Liver (tissue), 9 donors: Measurements from ENCODE around the gene NOS1AP. TPM values are rescaled to one million over a fixed set of nuclear protein-coding genes. Genes with fewer than 3 reads are reported as not detected.

Experiments used
- DNase-seq: peaks from one replicate; pipeline ENCODE4 v3.0.0-alpha.2; 2017; ENCODE audit warnings: low spot score
- H3K27ac ChIP-seq, 2 donors: one replicate each; pipeline ENCODE4 v1.7.0; 2013; ENCODE audit warnings: inconsistent platforms in 2 of 2, low read length in 2 of 2, control low read depth in 1 of 2, low read depth in 1 of 2, mild to moderate bottlenecking in 1 of 2
- H3K27me3 ChIP-seq, 4 donors: one replicate each; pipeline versions ENCODE4 v1.6.1 to v1.7.0; 2013; ENCODE audit warnings: low read length in 3 of 4, inconsistent platforms in 1 of 4, mild to moderate bottlenecking in 1 of 4, moderate library complexity in 1 of 4; ENCODE audit not compliant: control insufficient read depth in 4 of 4, insufficient read depth in 4 of 4
- H3K36me3 ChIP-seq, 4 donors: one replicate each; pipeline versions ENCODE4 v1.6.1 to v1.7.0; 2013; ENCODE audit warnings: low read length in 3 of 4, mild to moderate bottlenecking in 3 of 4, low read depth in 1 of 4, moderate library complexity in 1 of 4; ENCODE audit not compliant: control insufficient read depth in 4 of 4, insufficient read depth in 3 of 4
- H3K4me1 ChIP-seq, 4 donors: one replicate each; pipeline versions ENCODE4 v1.6.1 to v1.7.0; 2013; ENCODE audit warnings: low read length in 3 of 4, mild to moderate bottlenecking in 3 of 4, moderate library complexity in 1 of 4; ENCODE audit not compliant: control insufficient read depth in 4 of 4, insufficient read depth in 4 of 4
- H3K4me3 ChIP-seq, 3 donors: one replicate each; pipeline versions ENCODE4 v1.6.1 to v1.7.0; 2013; ENCODE audit warnings: low read length in 3 of 3, control low read depth in 1 of 3, low read depth in 1 of 3, mild to moderate bottlenecking in 1 of 3
- H3K9ac ChIP-seq, 2 donors: one replicate each; pipeline ENCODE4 v1.7.0; 2013; ENCODE audit warnings: low read length in 2 of 2, mild to moderate bottlenecking in 2 of 2, moderate library complexity in 2 of 2, control low read depth in 1 of 2, low read depth in 1 of 2
- H3K9me3 ChIP-seq, 4 donors: one replicate each; pipeline versions ENCODE4 v1.6.1 to v1.7.0; 2013; ENCODE audit warnings: low read length in 3 of 4; ENCODE audit not compliant: control insufficient read depth in 4 of 4
- CTCF ChIP-seq: fragments of 150-350 bp; IDR thresholded peaks from 2 replicates; pipeline ENCODE4 v1.5.1; 2017; ENCODE audit warnings: improper control_type of control experiment, low read depth, low read length; ENCODE audit not compliant: missing input control
- EGR1 ChIP-seq, 2 donors: IDR thresholded peaks; 2 replicates each; pipeline ENCODE4 v1.6.1; 2016 to 2018; ENCODE audit warnings: antibody characterized with exemption in 2 of 2, low read depth in 2 of 2
- FOXA1 ChIP-seq: IDR thresholded peaks from 2 replicates; pipeline ENCODE4 v1.6.1; 2016; ENCODE audit warnings: antibody characterized with exemption
- FOXA2 ChIP-seq: IDR thresholded peaks from 2 replicates; pipeline ENCODE4 v1.6.1; 2016; ENCODE audit warnings: antibody characterized with exemption
- HNF4A ChIP-seq, 2 donors: conservative IDR thresholded peaks; 2 replicates each; pipeline ENCODE4 v1.6.1; 2016; ENCODE audit warnings: antibody characterized with exemption in 2 of 2, mild to moderate bottlenecking in 2 of 2
- HNF4G ChIP-seq: IDR thresholded peaks from 2 replicates; pipeline ENCODE4 v1.6.1; 2016; ENCODE audit warnings: antibody characterized with exemption
- JUND ChIP-seq, 2 donors: IDR thresholded peaks; 2 replicates each; pipeline ENCODE4 v1.6.1; 2016; ENCODE audit warnings: antibody characterized with exemption in 2 of 2
- MAX ChIP-seq: IDR thresholded peaks from 2 replicates; pipeline ENCODE4 v1.6.1; 2016; ENCODE audit warnings: antibody characterized with exemption
- NR2F2 ChIP-seq: IDR thresholded peaks from 2 replicates; pipeline ENCODE4 v1.6.1; 2016; ENCODE audit warnings: antibody characterized with exemption
- RAD21 ChIP-seq, 2 donors: IDR thresholded peaks; 2 replicates each; pipeline ENCODE4 v1.6.1; 2016; ENCODE audit warnings: antibody characterized with exemption in 2 of 2, mild to moderate bottlenecking in 2 of 2
- REST ChIP-seq: IDR thresholded peaks from 2 replicates; pipeline ENCODE4 v1.6.1; 2016; ENCODE audit warnings: antibody characterized with exemption, mild to moderate bottlenecking
- RXRA ChIP-seq, 2 donors: IDR thresholded peaks; 2 replicates each; pipeline ENCODE4 v1.6.1; 2017 to 2018; ENCODE audit warnings: antibody characterized with exemption in 2 of 2, mild to moderate bottlenecking in 1 of 2
- SP1 ChIP-seq: IDR thresholded peaks from 2 replicates; pipeline ENCODE4 v1.6.1; 2018; ENCODE audit warnings: antibody characterized with exemption, mild to moderate bottlenecking
- TAF1 ChIP-seq: conservative IDR thresholded peaks from 2 replicates; pipeline ENCODE4 v1.6.1; 2016; ENCODE audit warnings: antibody characterized with exemption, mild to moderate bottlenecking
- YY1 ChIP-seq: IDR thresholded peaks from 2 replicates; pipeline ENCODE4 v1.6.1; 2016; ENCODE audit warnings: antibody characterized with exemption, mild to moderate bottlenecking
- WGBS: extraction: QIAGEN DNeasy Blood & Tissue Kit; methylation state at CpG from one replicate; pipeline ENCODE4 v1.1.7; 2013; 5-methylcytosine and 5-hydroxymethylcytosine counted together
- polyA plus RNA-seq, 2 donors: library from polyadenylated mRNA; stranded (reverse) in 1 of 2; unstranded in 1 of 2; fragments of 200-250 nt in 1 of 2; fragments of >200 nt in 1 of 2; fragmentation: Nextera tagmentation in 1 of 2; extraction: Ambion mirVana in 1 of 2; gene quantifications; one replicate each; pipeline versions ENCODE4 v1.2.1 to v1.2.3, GENCODE V29; 2013 to 2015
- total RNA-seq, 2 donors: library from RNA; depleted of rRNA; stranded (reverse); fragments of >200 nt; gene quantifications; one replicate each; pipeline ENCODE4 v1.2.3, GENCODE V29; 2014
- TF ChIP-seq, protein P1 (sequence below): IDR thresholded peaks from 2 replicates; pipeline ENCODE4 v1.6.1; 2016; ENCODE audit warnings: antibody characterized with exemption
- TF ChIP-seq, protein P2 (sequence below): IDR thresholded peaks from 2 replicates; pipeline ENCODE4 v1.6.1; 2016; ENCODE audit warnings: antibody characterized with exemption
- donor health status: healthy.
- donor health status: healthy.
- donor health status: healthy.
- donor health status: healthy.
- donor health status: healthy.

The NOS1AP gene
- total and polyA plus RNA-seq, 4 donors = 1.4 to 13.0 (median 4.5) TPM

DNA sequence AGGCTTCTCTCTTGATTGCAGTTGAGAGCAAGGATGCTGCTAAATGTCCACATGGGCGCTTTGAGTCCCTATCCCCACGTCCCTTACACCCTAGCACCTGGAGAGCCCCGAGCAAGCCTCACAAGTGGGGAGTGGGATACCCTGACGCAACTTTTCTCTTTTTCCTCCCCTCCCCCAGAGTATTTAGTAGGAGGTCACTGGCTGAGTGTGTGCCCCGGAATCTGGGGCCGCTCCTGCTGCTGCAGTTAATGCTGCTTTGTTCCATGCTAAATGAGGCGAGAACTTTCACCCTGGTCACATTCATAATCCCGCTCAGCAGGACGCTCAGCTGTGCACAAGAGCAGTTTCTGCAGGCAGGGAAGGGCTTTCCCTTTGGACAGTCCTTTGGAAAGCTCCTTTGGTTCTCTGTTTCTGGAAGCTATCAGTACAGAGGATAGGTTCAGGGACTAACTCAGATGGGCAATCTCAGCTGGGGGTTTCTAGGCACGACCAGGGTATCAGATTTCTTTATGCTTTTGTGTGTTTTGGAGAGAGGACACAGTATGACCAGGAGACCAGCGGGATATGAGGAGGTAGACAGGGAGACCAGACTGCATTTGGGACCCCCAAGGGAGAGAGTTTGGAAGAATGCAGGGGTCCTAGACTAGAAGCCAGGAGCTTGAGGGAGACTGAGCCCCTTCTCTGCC lies 75.9 kb downstream of the NOS1AP start:
- H3K27ac ChIP-seq = no peak overlapping the region
- DNase-seq = no peak
- 85% methylated on average over 11 of the region's 11 CpGs for WGBS
- TF ChIP-seq RAD21 (IDR thresholded peaks at IDR 0.05) (no peak), NR2F2 (no peak), REST (no peak), FOXA2 (no peak), RXRA (IDR thresholded peaks at IDR 0.05) (no peak), EGR1 (IDR thresholded peaks at IDR 0.05; ENCODE audit: low read depth in 2 of 2) (no peak), FOXA1 (no peak), TAF1 (no peak), HNF4G (no peak), SP1 (no peak), JUND (IDR thresholded peaks at IDR 0.05) (no peak), YY1 (no peak), HNF4A (conservative IDR thresholded peaks at IDR 0.05) (no peak)
- TF ChIP-seq, protein P1, sequence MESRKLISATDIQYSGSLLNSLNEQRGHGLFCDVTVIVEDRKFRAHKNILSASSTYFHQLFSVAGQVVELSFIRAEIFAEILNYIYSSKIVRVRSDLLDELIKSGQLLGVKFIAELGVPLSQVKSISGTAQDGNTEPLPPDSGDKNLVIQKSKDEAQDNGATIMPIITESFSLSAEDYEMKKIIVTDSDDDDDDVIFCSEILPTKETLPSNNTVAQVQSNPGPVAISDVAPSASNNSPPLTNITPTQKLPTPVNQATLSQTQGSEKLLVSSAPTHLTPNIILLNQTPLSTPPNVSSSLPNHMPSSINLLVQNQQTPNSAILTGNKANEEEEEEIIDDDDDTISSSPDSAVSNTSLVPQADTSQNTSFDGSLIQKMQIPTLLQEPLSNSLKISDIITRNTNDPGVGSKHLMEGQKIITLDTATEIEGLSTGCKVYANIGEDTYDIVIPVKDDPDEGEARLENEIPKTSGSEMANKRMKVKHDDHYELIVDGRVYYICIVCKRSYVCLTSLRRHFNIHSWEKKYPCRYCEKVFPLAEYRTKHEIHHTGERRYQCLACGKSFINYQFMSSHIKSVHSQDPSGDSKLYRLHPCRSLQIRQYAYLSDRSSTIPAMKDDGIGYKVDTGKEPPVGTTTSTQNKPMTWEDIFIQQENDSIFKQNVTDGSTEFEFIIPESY = no peak
- H3K36me3 ChIP-seq = no peaks in the 10 kb centered on the region
- no peaks in the 10 kb centered on the region for H3K27me3 ChIP-seq
- no peak overlapping the region for H3K4me3 ChIP-seq
- no peak overlapping the region for H3K9ac ChIP-seq
- no peaks in the 10 kb centered on the region for H3K9me3 ChIP-seq
- peaks cover 4 to 23% (median 14%) of the 10 kb centered on the region in 4 donors for H3K4me1 ChIP-seq

DNA sequence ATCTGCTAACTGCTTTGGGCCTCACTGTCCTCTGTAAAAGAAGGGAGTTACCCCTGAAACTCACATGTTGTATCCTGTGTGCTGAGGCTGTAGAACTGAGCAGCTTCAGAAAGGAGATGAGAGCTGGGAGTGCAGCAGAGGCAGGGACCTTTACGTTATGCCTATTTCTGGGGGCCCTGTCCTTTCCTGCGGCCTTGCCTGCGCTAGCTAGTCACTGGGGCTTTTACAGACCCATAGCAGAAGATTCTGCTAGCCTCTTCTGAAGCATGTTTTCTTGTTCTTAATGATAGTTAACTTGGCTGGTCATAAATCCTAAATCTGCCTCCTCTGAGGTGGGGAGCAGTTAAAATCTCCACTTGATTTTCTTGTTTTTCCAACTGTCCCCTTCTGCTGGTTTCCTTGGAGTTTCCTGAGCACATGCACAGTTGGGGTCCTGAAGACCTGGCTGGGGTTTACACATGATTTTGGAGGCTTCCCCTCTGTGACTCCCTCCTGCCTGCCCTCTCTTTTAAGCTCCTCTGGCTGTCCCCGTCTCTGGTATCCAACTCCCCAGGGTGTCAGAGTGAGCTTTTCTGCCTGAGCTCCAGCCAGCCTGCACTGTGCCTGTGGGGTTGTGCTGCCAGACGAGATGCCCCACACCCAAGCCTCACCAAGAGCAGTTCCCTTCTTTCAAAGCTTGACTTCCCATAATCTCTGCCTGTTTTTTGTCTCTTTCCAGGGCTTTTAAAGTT lies 76.6 kb downstream of the NOS1AP start:
- Histone ChIP-seq H3K4me3 (no peak overlapping the region), H3K4me1 (peaks cover 4 to 20% (median 14%) of the 10 kb centered on the region in 4 donors), H3K27ac (no peak overlapping the region), H3K27me3 (no peaks in the 10 kb centered on the region), H3K9ac (no peak overlapping the region), H3K9me3 (no peaks in the 10 kb centered on the region), H3K36me3 (no peaks in the 10 kb centered on the region)
- no peak for TF ChIP-seq FOXA1
- TF ChIP-seq CTCF = no peak
- TF ChIP-seq REST = no peak
- TF ChIP-seq HNF4G = no peak
- TF ChIP-seq TAF1 = no peak
- TF ChIP-seq, protein P2, sequence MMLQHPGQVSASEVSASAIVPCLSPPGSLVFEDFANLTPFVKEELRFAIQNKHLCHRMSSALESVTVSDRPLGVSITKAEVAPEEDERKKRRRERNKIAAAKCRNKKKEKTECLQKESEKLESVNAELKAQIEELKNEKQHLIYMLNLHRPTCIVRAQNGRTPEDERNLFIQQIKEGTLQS = no peak
- no peak for TF ChIP-seq HNF4A (conservative IDR thresholded peaks at IDR 0.05)
- no peak for TF ChIP-seq MAX
- TF ChIP-seq RAD21 (IDR thresholded peaks at IDR 0.05) = no peak
- no peak for TF ChIP-seq JUND (IDR thresholded peaks at IDR 0.05)
- TF ChIP-seq NR2F2 = no peak
- no peak for DNase-seq
- WGBS = 93% methylated on average over 5 of the region's 5 CpGs
